Measurements from ENCODE around the gene GRIPAP1.
A peak's percentile ranks its signal among the peaks of the same experiment; 100 is the strongest.

Gene GRIPAP1

GRCh38 chrX:48998391-48998790 is 3.7 kb downstream of the GRIPAP1 start:
- Histone ChIP-seq H3K36me3 (peaks cover 3% of the 10 kb centered on the region; the same call in 1 of the 2 replicates), H3K27me3 (no peaks in the 10 kb centered on the region), H3K4me1 (no peaks in the 10 kb centered on the region), H3K9me3 (no peaks in the 10 kb centered on the region), H3K4me3 (ENCODE audit: low read depth, low read length) (no peak overlapping the region)
- TF ChIP-seq, protein P1, sequence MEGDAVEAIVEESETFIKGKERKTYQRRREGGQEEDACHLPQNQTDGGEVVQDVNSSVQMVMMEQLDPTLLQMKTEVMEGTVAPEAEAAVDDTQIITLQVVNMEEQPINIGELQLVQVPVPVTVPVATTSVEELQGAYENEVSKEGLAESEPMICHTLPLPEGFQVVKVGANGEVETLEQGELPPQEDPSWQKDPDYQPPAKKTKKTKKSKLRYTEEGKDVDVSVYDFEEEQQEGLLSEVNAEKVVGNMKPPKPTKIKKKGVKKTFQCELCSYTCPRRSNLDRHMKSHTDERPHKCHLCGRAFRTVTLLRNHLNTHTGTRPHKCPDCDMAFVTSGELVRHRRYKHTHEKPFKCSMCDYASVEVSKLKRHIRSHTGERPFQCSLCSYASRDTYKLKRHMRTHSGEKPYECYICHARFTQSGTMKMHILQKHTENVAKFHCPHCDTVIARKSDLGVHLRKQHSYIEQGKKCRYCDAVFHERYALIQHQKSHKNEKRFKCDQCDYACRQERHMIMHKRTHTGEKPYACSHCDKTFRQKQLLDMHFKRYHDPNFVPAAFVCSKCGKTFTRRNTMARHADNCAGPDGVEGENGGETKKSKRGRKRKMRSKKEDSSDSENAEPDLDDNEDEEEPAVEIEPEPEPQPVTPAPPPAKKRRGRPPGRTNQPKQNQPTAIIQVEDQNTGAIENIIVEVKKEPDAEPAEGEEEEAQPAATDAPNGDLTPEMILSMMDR (IDR thresholded peaks at IDR 0.05; ENCODE audit: low read depth, low read length): peak; percentile 22; the same call in 1 of the 2 replicates
- peak; percentile 12 for DNase-seq

DNA sequence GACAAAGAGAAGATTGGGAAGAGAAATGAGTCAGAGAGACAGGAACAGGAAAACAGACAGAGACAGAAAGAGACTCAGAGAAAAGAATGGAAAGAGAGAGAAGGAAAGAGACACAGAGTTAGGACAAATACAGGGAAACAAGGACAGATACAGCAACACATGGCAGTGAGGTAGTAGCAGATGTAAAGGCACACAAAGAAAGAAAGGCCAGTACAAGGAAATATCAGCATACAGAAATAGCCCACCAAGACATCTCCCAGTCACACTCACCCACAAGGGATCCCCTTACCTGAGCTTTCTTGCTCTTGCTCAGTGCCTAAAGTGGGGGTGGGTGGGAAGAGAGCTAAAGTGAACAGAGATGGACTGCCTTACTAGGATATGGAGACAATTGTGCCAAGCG is 4.2 kb downstream of the GRIPAP1 start:
- DNase-seq: no peak
- TF ChIP-seq, protein P1 (IDR thresholded peaks at IDR 0.05; ENCODE audit: low read depth, low read length): no peak
- Histone ChIP-seq H3K4me3 (ENCODE audit: low read depth, low read length) (no peak overlapping the region), H3K36me3 (peaks cover 5% of the 10 kb centered on the region; the same call in 1 of the 2 replicates), H3K4me1 (no peaks in the 10 kb centered on the region), H3K9me3 (no peaks in the 10 kb centered on the region), H3K27me3 (no peaks in the 10 kb centered on the region)

DNA sequence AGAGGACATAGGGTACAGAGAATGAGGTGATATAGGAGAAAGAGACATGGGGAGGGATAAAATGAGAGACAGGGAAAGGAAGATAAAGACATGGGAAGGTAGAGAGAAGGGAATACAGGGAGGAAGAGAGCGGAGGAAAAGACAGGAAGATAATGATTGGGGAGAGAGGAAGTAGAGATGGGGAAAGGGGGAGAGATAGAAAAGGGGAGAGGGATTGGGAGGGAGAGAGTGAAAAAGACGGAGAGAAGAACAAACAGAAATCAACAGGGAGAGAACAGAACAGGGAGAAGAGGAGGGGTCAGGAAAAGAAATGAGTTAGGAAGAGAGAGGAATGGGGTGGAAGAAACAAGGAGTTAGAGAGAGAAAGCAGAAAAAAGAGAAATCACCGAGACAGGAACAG is 4.6 kb downstream of the GRIPAP1 start:
- Histone ChIP-seq H3K4me3 (ENCODE audit: low read depth, low read length) (no peak overlapping the region), H3K27me3 (no peaks in the 10 kb centered on the region), H3K4me1 (no peaks in the 10 kb centered on the region), H3K9me3 (no peaks in the 10 kb centered on the region), H3K36me3 (peaks cover 5% of the 10 kb centered on the region; the same call in 1 of the 2 replicates)
- DNase-seq: no peak
- TF ChIP-seq, protein P1 (IDR thresholded peaks at IDR 0.05; ENCODE audit: low read depth, low read length): no peak

- Histone ChIP-seq H3K4me3 (ENCODE audit: low read depth, low read length) (no peak overlapping the region), H3K4me1 (no peaks in the 10 kb centered on the region), H3K27me3 (no peaks in the 10 kb centered on the region), H3K9me3 (no peaks in the 10 kb centered on the region), H3K36me3 (peaks cover 5% of the 10 kb centered on the region; the same call in 1 of the 2 replicates)
- no peak for DNase-seq
- TF ChIP-seq, protein P1 (IDR thresholded peaks at IDR 0.05; ENCODE audit: low read depth, low read length): no peak
Observed at GRCh38 chrX:48996969-48997368, 5.1 kb downstream of the GRIPAP1 start.

GRCh38 chrX:48992341-48992740 is 9.7 kb downstream of the GRIPAP1 start:
- no peaks in the 10 kb centered on the region for H3K4me1 ChIP-seq
- H3K27me3 ChIP-seq: no peaks in the 10 kb centered on the region
- TF ChIP-seq, protein P1 (IDR thresholded peaks at IDR 0.05; ENCODE audit: low read depth, low read length): no peak
- DNase-seq: no peak
- H3K9me3 ChIP-seq: no peaks in the 10 kb centered on the region
- H3K36me3 ChIP-seq: peaks cover 5% of the 10 kb centered on the region; the same call in 1 of the 2 replicates
- H3K4me3 ChIP-seq (ENCODE audit: low read depth, low read length): no peak overlapping the region

DNA sequence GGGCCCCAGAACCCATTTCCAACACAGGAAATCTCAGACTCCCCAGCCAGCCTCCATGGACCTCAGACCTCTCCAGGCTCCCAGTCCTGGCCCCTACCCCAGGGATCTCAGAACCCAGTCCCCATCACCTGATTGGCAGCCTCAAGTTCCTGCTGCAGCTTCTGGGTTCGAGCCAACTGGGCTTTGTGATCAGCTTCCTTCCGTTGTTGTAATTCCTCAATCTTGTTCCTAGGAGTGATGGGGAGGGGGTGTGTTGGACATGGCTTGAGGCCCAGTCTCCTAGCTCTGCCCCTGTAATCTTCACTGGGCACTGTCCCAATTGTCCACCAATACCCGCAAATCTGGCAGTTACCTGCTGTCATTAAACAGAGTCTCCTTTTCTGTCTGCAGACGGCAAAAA is 12.6 kb downstream of the GRIPAP1 start:
- Histone ChIP-seq H3K4me3 (ENCODE audit: low read depth, low read length) (no peak overlapping the region), H3K9me3 (no peaks in the 10 kb centered on the region), H3K36me3 (peaks cover 3% of the 10 kb centered on the region; the same call in 1 of the 2 replicates), H3K4me1 (no peaks in the 10 kb centered on the region), H3K27me3 (no peaks in the 10 kb centered on the region)
- no peak for DNase-seq
- TF ChIP-seq, protein P1 (IDR thresholded peaks at IDR 0.05; ENCODE audit: low read depth, low read length): no peak
